ENCODE data around the gene IL1RAPL2.

IL1RAPL2 gene

GRCh38 chrX:104679175-104679574 is 113.2 kb downstream of the IL1RAPL2 start:
- Histone ChIP-seq H3K27ac (ENCODE audit: low read length) (no peak overlapping the region), H3K9me3 (ENCODE audit: control insufficient read depth, low read depth, low read length) (no peaks in the 10 kb centered on the region), H3K9ac (ENCODE audit: low read length) (no peak overlapping the region), H3K4me1 (ENCODE audit: control insufficient read depth, low read depth, low read length) (peaks cover 14% of the 10 kb centered on the region), H3K4me3 (ENCODE audit: low read length) (peak overlapping the region; percentile 3), H3K36me3 (ENCODE audit: control insufficient read depth, low read depth, low read length) (no peaks in the 10 kb centered on the region), H3K27me3 (ENCODE audit: control insufficient read depth, insufficient read depth, low read length) (no peaks in the 10 kb centered on the region)

- Histone ChIP-seq H3K9me3 (ENCODE audit: control insufficient read depth, low read depth, low read length) (no peaks in the 10 kb centered on the region), H3K9ac (ENCODE audit: low read length) (no peak overlapping the region), H3K36me3 (ENCODE audit: control insufficient read depth, low read depth, low read length) (no peaks in the 10 kb centered on the region), H3K4me1 (ENCODE audit: control insufficient read depth, low read depth, low read length) (peaks cover 14% of the 10 kb centered on the region), H3K27ac (ENCODE audit: low read length) (no peak overlapping the region), H3K27me3 (ENCODE audit: control insufficient read depth, insufficient read depth, low read length) (no peaks in the 10 kb centered on the region), H3K4me3 (ENCODE audit: low read length) (no peak overlapping the region)
Observed at GRCh38 chrX:104681214-104681613, 115.2 kb downstream of the IL1RAPL2 start.

DNA sequence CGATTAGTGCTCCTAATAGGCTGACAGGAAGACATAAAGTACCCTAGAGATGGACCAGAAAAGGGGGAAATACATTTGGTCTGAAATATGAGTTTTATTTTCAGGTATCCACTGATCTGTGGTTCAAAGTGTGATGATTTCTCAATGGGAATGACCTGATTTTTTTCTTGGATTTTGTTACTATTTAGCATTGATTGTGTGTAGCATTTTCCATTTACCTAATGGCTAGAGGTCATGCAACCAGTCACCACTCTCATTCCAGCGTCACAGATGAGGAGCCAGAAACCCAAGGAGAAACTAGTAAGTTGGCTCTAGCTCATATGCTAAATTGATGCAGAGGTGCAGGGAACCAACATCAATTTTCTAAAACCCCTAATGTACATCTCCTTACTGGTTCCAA is 118.1 kb downstream of the IL1RAPL2 start:
- H3K4me3 ChIP-seq (ENCODE audit: low read length) = no peak overlapping the region
- peaks cover 12% of the 10 kb centered on the region for H3K4me1 ChIP-seq (ENCODE audit: control insufficient read depth, low read depth, low read length)
- no peaks in the 10 kb centered on the region for H3K9me3 ChIP-seq (ENCODE audit: control insufficient read depth, low read depth, low read length)

GRCh38 chrX:104695593-104695992 is 129.6 kb downstream of the IL1RAPL2 start:
- no peak overlapping the region for H3K27ac ChIP-seq (ENCODE audit: low read length)
- H3K9me3 ChIP-seq (ENCODE audit: control insufficient read depth, low read depth, low read length) = no peaks in the 10 kb centered on the region
- H3K9ac ChIP-seq (ENCODE audit: low read length) = no peak overlapping the region
- no peaks in the 10 kb centered on the region for H3K4me1 ChIP-seq (ENCODE audit: control insufficient read depth, low read depth, low read length)
- no peaks in the 10 kb centered on the region for H3K36me3 ChIP-seq (ENCODE audit: control insufficient read depth, low read depth, low read length)
- H3K27me3 ChIP-seq (ENCODE audit: control insufficient read depth, insufficient read depth, low read length) = no peaks in the 10 kb centered on the region
- no peak overlapping the region for H3K4me3 ChIP-seq (ENCODE audit: low read length)

More for the DNA sequence above, 118.1 kb downstream of the IL1RAPL2 start:
- Histone ChIP-seq H3K27me3 (ENCODE audit: control insufficient read depth, insufficient read depth, low read length) (no peaks in the 10 kb centered on the region), H3K9ac (ENCODE audit: low read length) (no peak overlapping the region), H3K27ac (ENCODE audit: low read length) (no peak overlapping the region), H3K36me3 (ENCODE audit: control insufficient read depth, low read depth, low read length) (no peaks in the 10 kb centered on the region)

GRCh38 chrX:104696667-104697066 is 130.7 kb downstream of the IL1RAPL2 start:
- no peaks in the 10 kb centered on the region for H3K4me1 ChIP-seq (ENCODE audit: control insufficient read depth, low read depth, low read length)
- H3K4me3 ChIP-seq (ENCODE audit: low read length) = no peak overlapping the region
- no peaks in the 10 kb centered on the region for H3K27me3 ChIP-seq (ENCODE audit: control insufficient read depth, insufficient read depth, low read length)
- no peak overlapping the region for H3K27ac ChIP-seq (ENCODE audit: low read length)
- H3K9ac ChIP-seq (ENCODE audit: low read length) = no peak overlapping the region
- H3K36me3 ChIP-seq (ENCODE audit: control insufficient read depth, low read depth, low read length) = no peaks in the 10 kb centered on the region
- H3K9me3 ChIP-seq (ENCODE audit: control insufficient read depth, low read depth, low read length) = no peaks in the 10 kb centered on the region

- no peaks in the 10 kb centered on the region for H3K9me3 ChIP-seq (ENCODE audit: control insufficient read depth, low read depth, low read length)
- no peak overlapping the region for H3K27ac ChIP-seq (ENCODE audit: low read length)
- H3K27me3 ChIP-seq (ENCODE audit: control insufficient read depth, insufficient read depth, low read length) = no peaks in the 10 kb centered on the region
- H3K9ac ChIP-seq (ENCODE audit: low read length) = no peak overlapping the region
- no peaks in the 10 kb centered on the region for H3K4me1 ChIP-seq (ENCODE audit: control insufficient read depth, low read depth, low read length)
- no peaks in the 10 kb centered on the region for H3K36me3 ChIP-seq (ENCODE audit: control insufficient read depth, low read depth, low read length)
- H3K4me3 ChIP-seq (ENCODE audit: low read length) = no peak overlapping the region
Observed at GRCh38 chrX:104697294-104697693, 131.3 kb downstream of the IL1RAPL2 start.

DNA sequence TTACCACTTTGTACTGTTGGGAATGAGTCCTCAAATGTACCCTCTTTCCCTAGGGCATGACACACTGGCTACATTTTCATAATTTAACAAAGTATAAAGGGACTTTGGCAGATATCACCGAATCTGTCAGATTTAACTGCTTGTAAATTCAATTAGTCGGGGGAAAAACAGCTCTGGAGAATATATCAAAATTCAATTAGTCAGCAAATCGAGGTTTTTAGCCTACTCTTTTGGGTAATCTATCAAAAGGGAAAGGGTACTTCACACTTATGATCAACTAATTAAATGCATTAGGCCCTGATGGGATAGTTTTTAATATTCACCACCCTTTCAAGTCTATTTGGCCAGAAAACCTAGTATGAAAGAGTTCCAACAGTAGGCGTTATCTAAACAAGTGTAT is 141.0 kb downstream of the IL1RAPL2 start:
- no peak overlapping the region for H3K4me3 ChIP-seq (ENCODE audit: low read length)
- no peak overlapping the region for H3K27ac ChIP-seq (ENCODE audit: low read length)
- no peaks in the 10 kb centered on the region for H3K4me1 ChIP-seq (ENCODE audit: control insufficient read depth, low read depth, low read length)
- H3K9me3 ChIP-seq (ENCODE audit: control insufficient read depth, low read depth, low read length) = no peaks in the 10 kb centered on the region
- no peak overlapping the region for H3K9ac ChIP-seq (ENCODE audit: low read length)
- H3K36me3 ChIP-seq (ENCODE audit: control insufficient read depth, low read depth, low read length) = no peaks in the 10 kb centered on the region
- H3K27me3 ChIP-seq (ENCODE audit: control insufficient read depth, insufficient read depth, low read length) = no peaks in the 10 kb centered on the region

DNA sequence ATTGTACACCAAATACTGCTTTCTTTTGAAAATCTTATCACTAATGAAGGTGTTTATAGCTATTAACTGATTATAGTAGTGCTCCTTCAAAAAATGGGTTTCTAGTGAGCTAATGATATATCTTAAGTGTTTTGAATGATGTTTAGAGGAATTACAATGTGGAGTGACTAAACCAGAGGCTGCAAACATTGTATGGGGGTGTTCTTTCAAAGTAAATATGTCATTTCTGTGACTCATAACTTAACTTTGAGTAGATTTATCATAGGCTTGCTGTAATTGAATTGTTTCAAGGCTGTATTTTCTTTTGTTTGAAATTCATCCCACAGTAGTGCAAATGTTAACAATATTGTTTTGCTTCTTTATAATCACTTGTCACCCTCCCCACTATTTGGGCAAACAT is 141.6 kb downstream of the IL1RAPL2 start:
- Histone ChIP-seq H3K9ac (ENCODE audit: low read length) (no peak overlapping the region), H3K27me3 (ENCODE audit: control insufficient read depth, insufficient read depth, low read length) (no peaks in the 10 kb centered on the region), H3K9me3 (ENCODE audit: control insufficient read depth, low read depth, low read length) (no peaks in the 10 kb centered on the region), H3K4me3 (ENCODE audit: low read length) (no peak overlapping the region), H3K36me3 (ENCODE audit: control insufficient read depth, low read depth, low read length) (no peaks in the 10 kb centered on the region), H3K4me1 (ENCODE audit: control insufficient read depth, low read depth, low read length) (no peaks in the 10 kb centered on the region), H3K27ac (ENCODE audit: low read length) (no peak overlapping the region)

DNA sequence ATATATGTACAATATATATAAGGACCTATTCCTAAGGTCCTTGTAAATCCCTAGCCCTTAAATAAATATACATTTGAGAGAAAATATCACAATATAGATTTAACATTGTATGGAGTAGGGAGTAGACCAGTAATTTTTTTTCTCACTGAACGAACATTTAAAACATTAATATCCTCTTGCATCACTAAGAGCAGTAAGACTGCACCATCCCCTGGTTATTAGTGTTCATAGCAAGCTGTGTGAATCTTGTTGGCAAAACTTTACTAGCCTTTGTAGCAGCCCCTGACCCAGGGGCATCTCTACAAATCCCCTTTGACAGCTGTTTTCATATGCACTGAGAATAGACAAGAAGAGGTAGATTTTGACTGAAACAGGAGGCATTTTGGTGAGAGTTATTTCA is 146.5 kb downstream of the IL1RAPL2 start:
- Histone ChIP-seq H3K9me3 (ENCODE audit: control insufficient read depth, low read depth, low read length) (no peaks in the 10 kb centered on the region), H3K4me3 (ENCODE audit: low read length) (no peak overlapping the region), H3K4me1 (ENCODE audit: control insufficient read depth, low read depth, low read length) (no peaks in the 10 kb centered on the region), H3K27me3 (ENCODE audit: control insufficient read depth, insufficient read depth, low read length) (no peaks in the 10 kb centered on the region), H3K27ac (ENCODE audit: low read length) (no peak overlapping the region), H3K36me3 (ENCODE audit: control insufficient read depth, low read depth, low read length) (no peaks in the 10 kb centered on the region), H3K9ac (ENCODE audit: low read length) (no peak overlapping the region)

GRCh38 chrX:104721854-104722253 is 155.9 kb downstream of the IL1RAPL2 start:
- Histone ChIP-seq H3K36me3 (ENCODE audit: control insufficient read depth, low read depth, low read length) (no peaks in the 10 kb centered on the region), H3K9me3 (ENCODE audit: control insufficient read depth, low read depth, low read length) (no peaks in the 10 kb centered on the region), H3K4me1 (ENCODE audit: control insufficient read depth, low read depth, low read length) (no peaks in the 10 kb centered on the region), H3K9ac (ENCODE audit: low read length) (no peak overlapping the region), H3K27ac (ENCODE audit: low read length) (no peak overlapping the region), H3K27me3 (ENCODE audit: control insufficient read depth, insufficient read depth, low read length) (no peaks in the 10 kb centered on the region), H3K4me3 (ENCODE audit: low read length) (no peak overlapping the region)

- no peaks in the 10 kb centered on the region for H3K4me1 ChIP-seq (ENCODE audit: control insufficient read depth, low read depth, low read length)
- H3K9me3 ChIP-seq (ENCODE audit: control insufficient read depth, low read depth, low read length) = no peaks in the 10 kb centered on the region
- H3K27ac ChIP-seq (ENCODE audit: low read length) = no peak overlapping the region
- no peak overlapping the region for H3K4me3 ChIP-seq (ENCODE audit: low read length)
- no peaks in the 10 kb centered on the region for H3K27me3 ChIP-seq (ENCODE audit: control insufficient read depth, insufficient read depth, low read length)
- no peak overlapping the region for H3K9ac ChIP-seq (ENCODE audit: low read length)
- H3K36me3 ChIP-seq (ENCODE audit: control insufficient read depth, low read depth, low read length) = no peaks in the 10 kb centered on the region
Observed at GRCh38 chrX:104728456-104728855, 162.5 kb downstream of the IL1RAPL2 start.

DNA sequence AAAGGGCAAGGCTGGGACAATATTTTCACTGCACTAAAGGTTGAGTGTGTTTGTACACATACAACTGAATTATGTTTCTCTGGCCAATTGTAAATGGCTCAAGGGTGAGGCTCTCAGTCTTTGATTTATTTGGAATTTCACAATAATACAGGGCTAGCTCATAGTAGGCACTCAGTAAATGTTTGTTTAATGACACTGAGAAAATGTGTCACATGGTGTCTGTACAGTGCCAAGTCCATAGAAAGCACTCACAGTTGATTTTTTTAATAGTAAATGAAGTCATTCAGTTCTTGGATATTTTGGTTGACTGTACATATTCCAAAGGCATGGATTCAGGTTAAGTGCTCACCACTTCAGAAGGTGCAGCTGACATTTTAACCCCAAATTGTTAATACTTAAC is 176.4 kb downstream of the IL1RAPL2 start:
- Histone ChIP-seq H3K27me3 (ENCODE audit: control insufficient read depth, insufficient read depth, low read length) (no peaks in the 10 kb centered on the region), H3K27ac (ENCODE audit: low read length) (no peak overlapping the region), H3K9me3 (ENCODE audit: control insufficient read depth, low read depth, low read length) (no peaks in the 10 kb centered on the region), H3K4me3 (ENCODE audit: low read length) (no peak overlapping the region), H3K36me3 (ENCODE audit: control insufficient read depth, low read depth, low read length) (no peaks in the 10 kb centered on the region), H3K4me1 (ENCODE audit: control insufficient read depth, low read depth, low read length) (peaks cover 17% of the 10 kb centered on the region), H3K9ac (ENCODE audit: low read length) (no peak overlapping the region)
